ENCODE results near the gene CABP4.
"Not testable (repeated sequence)": the region's sequence is repeated elsewhere in the genome, so short reads cannot be mapped to it uniquely, and the experiment has no call there.

CABP4 gene

GRCh38 chr11:67483831-67484665 lies 28.9 kb downstream of the CABP4 start:
- FAIRE-seq: no peak

DNA sequence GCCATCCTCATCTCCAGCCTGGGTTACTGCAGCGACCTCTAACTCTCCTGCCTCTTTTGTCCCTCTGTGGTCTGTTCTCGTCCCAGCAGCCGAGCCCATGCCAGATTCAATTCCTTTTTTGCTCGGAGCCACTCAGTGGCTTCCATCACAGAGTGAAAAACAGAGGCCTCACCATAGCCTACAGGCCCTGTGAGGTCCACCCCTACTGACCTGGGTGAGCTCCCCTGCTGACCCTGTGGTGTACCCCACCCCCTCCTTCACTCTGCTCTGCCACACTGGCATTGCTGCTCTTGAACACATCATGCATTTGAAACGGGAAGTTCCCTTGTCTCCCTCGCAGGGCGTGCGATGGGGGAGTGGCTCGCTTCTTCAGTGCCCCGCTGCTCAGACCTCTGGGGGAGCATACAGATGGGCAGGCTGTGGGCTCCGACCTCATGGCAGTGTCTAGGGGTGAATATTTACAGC lies 29.7 kb downstream of the CABP4 start:
- FAIRE-seq: no peak

GRCh38 chr11:67485873-67486361 lies 30.8 kb downstream of the CABP4 start:
- FAIRE-seq: not testable (repeated sequence)

DNA sequence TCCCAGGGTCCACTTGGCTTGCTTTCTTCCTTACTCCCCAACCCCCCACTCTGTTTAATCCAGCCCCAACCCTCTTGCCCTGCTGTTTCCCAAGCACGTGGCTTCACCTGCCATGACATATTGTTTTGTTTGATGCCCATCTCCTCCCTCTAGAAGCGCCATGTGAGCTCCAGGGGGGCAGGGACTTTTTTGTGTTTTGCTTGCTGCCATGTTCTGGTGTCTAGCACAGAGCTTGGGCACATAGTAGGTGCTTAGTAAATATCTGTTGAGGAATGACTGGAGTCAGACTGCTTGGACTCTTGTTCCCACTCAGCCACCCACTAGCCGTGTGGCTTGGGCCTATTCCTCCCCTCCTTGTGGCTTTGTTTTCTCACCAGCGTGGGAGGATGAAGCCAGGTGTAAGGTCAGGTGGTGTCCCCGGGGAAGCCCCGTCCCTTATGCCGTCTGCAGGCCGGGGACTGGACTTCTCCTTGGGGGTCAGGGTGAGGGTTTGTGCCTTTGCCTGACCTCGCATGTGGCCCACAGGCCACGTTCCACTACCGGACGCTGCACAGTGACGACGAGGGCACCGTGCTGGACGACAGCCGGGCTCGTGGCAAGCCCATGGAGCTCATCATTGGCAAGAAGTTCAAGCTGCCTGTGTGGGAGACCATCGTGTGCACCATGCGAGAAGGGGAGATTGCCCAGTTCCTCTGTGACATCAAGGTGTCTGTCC lies 31.5 kb downstream of the CABP4 start:
- FAIRE-seq: no peak

- no peak for FAIRE-seq
These were observed 34.2 kb downstream of the CABP4 start for GRCh38 chr11:67489203-67489884.

GRCh38 chr11:67489885-67490726 lies 35.0 kb downstream of the CABP4 start:
- FAIRE-seq: no peak

DNA sequence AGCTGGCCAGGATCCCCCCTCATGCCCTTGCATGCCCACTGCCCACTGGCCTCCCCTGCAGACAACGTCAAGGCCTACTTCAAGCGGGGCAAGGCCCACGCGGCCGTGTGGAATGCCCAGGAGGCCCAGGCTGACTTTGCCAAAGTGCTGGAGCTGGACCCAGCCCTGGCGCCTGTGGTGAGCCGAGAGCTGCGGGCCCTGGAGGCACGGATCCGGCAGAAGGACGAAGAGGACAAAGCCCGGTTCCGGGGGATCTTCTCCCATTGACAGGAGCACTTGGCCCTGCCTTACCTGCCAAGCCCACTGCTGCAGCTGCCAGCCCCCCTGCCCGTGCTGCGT lies 35.5 kb downstream of the CABP4 start:
- no peak for FAIRE-seq

GRCh38 chr11:67491276-67492068 lies 36.3 kb downstream of the CABP4 start:
- FAIRE-seq: no peak

- no peak for FAIRE-seq
These were observed 37.0 kb downstream of the CABP4 start for GRCh38 chr11:67492069-67492727.

DNA sequence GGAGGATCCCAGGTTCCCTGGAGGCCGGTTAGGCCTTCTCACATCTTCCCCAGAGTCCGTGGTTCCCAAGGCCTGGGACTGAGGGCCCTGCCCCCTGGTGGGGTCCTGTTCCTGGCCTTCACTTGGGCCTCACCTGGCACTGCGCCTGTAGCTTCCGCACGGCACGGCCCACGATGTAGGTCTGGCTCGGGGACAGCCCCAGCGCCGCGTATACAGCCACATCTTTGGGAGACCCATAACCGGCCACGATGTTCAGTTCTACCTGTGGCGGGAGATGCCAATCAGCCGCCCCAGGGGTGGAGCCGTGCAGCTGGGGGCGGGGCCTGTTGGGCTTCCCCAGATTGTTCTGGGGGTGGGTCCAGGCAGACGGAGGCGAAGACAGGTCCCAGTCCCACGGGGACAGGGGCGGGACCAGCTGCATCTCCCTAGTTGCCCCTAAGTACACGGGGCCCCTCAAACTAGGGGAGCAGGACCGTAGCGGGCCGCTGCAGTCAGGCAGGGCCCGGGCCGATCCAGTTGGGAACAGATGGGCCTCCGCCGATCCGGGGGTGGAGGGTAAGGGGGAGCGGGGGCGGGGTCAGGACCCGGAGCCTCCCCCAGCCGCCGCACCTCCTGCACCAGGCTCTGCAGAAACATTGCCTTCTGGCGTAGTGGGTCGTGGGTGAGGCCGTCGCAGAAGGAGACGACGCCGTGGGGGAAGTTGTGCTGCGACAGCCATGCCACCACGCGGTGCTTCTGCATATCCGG lies 37.8 kb downstream of the CABP4 start:
- FAIRE-seq: no peak

DNA sequence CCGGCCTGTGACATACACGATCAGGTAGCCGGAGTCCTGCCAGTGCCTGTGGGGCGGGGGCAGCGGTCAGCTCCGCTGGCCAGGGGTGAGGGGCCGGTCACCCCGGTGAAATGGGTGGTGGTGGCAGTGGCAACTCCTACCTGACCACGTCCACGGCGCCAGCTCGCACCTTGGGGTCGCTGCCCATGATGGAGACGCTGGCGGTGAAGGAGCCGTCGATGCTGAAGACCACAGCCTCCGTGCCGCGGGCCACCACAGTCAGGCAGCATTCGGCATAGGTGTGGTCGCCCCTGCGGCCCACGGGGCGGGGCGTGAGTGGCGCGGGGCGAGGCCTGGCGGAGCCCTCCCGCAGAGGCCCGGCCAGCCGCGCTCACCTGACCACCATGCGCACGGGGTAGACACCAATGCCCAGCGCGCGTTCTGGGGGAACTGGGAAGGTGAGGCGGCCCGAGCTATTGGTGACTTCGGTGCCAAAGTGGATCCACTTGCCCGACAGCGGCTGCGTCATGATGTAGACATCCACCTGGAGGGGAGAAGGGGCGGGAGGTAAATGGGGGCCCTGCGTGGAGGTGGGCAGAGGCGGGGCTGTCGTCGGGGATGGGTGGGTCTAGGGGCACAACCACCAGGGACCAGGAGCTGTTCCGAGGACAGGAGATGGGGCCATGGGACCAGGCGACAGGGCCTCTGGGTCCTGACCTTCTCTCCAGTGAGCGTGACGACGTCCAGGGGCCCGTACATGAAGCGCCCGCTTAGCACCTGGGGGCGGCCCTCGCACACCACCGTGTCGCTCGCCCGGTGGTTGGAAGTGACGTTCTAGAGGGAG lies 38.6 kb downstream of the CABP4 start:
- FAIRE-seq: no peak

GRCh38 chr11:67494371-67495233 lies 39.4 kb downstream of the CABP4 start:
- FAIRE-seq: no peak

- FAIRE-seq: no peak
These were observed 40.3 kb downstream of the CABP4 start for GRCh38 chr11:67495234-67496005.

DNA sequence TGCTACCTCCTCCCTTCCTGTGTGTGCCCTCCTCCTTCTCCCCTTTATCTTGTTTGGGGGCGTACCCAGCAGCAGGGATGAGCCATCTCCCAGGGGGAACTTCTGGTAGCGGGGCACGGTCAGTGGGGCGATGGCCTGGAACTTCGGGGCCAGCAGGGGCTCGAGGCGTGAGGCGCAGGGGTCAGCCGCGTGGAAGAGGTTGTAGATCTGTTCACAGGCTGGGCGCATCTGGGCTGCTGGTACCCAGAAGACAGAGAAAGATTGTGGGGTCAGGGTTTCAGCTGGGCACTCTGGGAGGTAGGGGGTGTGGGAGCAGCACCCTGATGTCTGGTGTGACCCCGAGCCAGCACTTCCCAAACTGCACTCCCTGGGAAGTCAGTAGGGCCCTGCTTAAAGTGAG lies 41.0 kb downstream of the CABP4 start:
- no peak for FAIRE-seq

DNA sequence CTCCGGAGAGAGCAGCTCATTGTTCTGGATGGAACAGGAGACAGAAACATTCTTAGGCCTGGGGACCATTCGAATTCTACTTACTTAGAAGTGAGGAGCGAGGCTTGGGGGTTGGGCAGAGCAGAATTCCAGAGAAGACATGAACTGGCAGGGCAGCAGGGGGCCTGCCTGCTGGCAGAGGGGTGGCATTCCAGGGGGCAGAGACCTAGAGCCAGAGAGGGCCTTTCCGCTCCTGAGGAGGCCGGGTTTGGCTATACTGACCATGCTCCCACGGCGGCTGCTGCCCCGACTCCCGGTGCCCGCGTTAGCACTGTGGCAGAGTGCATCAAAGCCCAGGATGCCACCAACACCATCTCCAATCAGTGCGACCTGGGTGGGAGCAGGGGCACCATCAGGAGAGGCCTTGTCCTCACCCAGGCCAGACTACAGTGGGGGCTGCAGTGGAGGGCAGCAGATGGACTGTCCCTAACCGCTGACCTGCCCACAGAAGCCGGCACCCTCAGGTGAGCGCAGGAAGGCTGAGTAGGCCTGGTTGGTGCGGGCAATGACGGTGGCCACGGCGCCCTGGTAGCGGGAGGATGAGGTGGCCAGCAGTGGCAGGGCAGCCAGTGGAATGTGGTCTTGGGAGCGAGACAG lies 42.6 kb downstream of the CABP4 start:
- no peak for FAIRE-seq

- no peak for FAIRE-seq
These were observed 43.4 kb downstream of the CABP4 start for GRCh38 chr11:67498544-67498972.
